ENCODE results near the gene NOXA1.

DNA sequence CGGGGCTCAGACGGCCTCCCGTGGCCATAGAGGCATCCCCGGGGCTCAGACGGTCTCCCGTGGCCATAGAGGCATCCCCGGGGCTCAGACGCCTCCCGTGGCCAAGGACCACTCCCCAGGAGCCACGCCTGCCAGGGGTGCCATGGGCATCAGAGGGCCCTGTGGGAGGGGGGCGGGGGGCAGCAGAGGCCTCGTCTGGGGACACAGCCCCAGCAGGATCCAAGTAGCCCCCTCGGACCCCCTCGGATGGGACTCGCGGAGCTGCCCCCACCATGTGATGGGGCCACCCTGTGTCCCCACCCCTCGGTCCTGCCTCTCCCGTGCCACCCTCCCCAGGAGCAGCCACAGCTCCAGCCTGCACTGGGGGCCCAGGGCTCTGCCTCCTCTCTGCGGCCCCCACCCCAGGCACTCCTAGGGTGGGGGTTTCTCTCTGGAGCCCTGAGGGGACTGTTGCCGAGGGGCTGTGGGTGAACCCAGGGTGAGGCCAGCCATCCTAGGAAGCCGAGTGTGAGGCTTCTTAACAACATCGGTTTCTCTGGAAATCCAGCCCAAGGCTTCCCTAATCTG lies 15.5 kb downstream of the NOXA1 start:
- TF ChIP-seq EZH2 (IDR thresholded peaks at IDR 0.05; ENCODE audit: borderline replicate concordance, low read depth, low read length) = no peak
- TF ChIP-seq ZNF121 (CRISPR knock-in tag; conservative IDR thresholded peaks at IDR 0.05) = no peak
- TF ChIP-seq CBX8 (IDR thresholded peaks at IDR 0.05; ENCODE audit: borderline replicate concordance, extremely low read depth, low read depth, low read length, poor library complexity, severe bottlenecking) = no peak
- no peak for TF ChIP-seq FOXM1 (IDR thresholded peaks at IDR 0.05; ENCODE audit: low read depth)
- TF ChIP-seq FOXM1 (CRISPR knock-in tag; IDR thresholded peaks at IDR 0.05; ENCODE audit: low read depth) = no peak
- no peak for TF ChIP-seq TFAP4 (CRISPR knock-in tag; IDR thresholded peaks at IDR 0.05; ENCODE audit: borderline replicate concordance)
